Measurements from ENCODE around the gene PRKG1.

DNA sequence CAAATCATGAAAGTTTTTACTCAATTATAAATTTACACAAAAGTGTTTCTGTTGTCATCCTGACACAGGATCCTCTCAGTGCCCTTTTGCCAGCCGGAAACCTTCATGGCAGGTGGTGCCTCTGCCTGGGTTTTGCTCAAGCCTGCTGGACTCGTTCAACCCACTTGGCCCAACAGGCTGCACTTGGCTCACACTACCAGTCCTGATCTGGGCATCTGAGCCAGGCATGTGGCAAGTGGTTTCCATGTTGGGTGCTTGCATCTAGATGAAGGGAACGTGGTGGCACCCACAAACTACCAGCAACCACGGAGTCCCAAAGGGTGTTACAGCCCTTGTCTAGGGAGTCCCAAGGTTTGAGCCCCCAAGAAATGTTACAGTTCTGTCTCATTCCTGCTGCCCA, 787.4 kb downstream of the PRKG1 start:
- TF ChIP-seq, protein P1, sequence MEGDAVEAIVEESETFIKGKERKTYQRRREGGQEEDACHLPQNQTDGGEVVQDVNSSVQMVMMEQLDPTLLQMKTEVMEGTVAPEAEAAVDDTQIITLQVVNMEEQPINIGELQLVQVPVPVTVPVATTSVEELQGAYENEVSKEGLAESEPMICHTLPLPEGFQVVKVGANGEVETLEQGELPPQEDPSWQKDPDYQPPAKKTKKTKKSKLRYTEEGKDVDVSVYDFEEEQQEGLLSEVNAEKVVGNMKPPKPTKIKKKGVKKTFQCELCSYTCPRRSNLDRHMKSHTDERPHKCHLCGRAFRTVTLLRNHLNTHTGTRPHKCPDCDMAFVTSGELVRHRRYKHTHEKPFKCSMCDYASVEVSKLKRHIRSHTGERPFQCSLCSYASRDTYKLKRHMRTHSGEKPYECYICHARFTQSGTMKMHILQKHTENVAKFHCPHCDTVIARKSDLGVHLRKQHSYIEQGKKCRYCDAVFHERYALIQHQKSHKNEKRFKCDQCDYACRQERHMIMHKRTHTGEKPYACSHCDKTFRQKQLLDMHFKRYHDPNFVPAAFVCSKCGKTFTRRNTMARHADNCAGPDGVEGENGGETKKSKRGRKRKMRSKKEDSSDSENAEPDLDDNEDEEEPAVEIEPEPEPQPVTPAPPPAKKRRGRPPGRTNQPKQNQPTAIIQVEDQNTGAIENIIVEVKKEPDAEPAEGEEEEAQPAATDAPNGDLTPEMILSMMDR (conservative IDR thresholded peaks at IDR 0.05; ENCODE audit: low read length) = no peak
- no peak for TF ChIP-seq EZH2phosphoT487 (IDR thresholded peaks at IDR 0.05; ENCODE audit: borderline replicate concordance)

All from Loucy (cell line).